OCI-LY3 (cell line): ENCODE measurements around the gene STKLD1.

ENCODE experiments used
- CTCF ChIP-seq: fragments of 200-600, 300-600 bp; sonication (generic); IDR thresholded peaks from 2 replicates; pipeline ENCODE4 v1.5.1; 2014; ENCODE audit warnings: antibody characterized with exemption, low read length, low read depth
- EZH2phosphoT487 ChIP-seq: fragments of 200-600 bp; shearing (Covaris generic); IDR thresholded peaks from 2 replicates; pipeline ENCODE4 v1.6.1; 2018; ENCODE audit warnings: antibody characterized with exemption, mixed run types, low read depth

GRCh38 chr9:133371261-133371711, 4.9 kb upstream of the STKLD1 start:
- TF ChIP-seq CTCF = no peak
- no peak for TF ChIP-seq EZH2phosphoT487
